HG03196 (cell line): ENCODE measurements around the gene ORC5.
A peak's percentile ranks its signal among the peaks of the same experiment; 100 is the strongest.
"Not testable (repeated sequence)": the region's sequence is repeated elsewhere in the genome, so short reads cannot be mapped to it uniquely, and the experiment has no call there.

Experiments used
- ATAC-seq: cut with Tn5 transposase; IDR thresholded peaks from one replicate; pipeline ENCODE4 v1.9.1; 2021; ENCODE audit not compliant: unreplicated experiment

ORC5 gene

GRCh38 chr7:104207731-104208420, at the start of gene ORC5:
TSS of gene ORC5 (minus strand) at chr7:104208013. CDS start at chr7:104207904, 109 bp downstream.
- ATAC-seq, result peak; percentile 100

- no peak for ATAC-seq
Measured at GRCh38 chr7:104255616-104256015, 47.8 kb upstream of the ORC5 start.

- ATAC-seq, result no peak
Measured at GRCh38 chr7:104255194-104255593, 47.4 kb upstream of the ORC5 start.

GRCh38 chr7:104254696-104255095, 46.9 kb upstream of the ORC5 start:
- no peak for ATAC-seq

- ATAC-seq, result no peak
Measured at GRCh38 chr7:104252409-104253134, 44.8 kb upstream of the ORC5 start.

GRCh38 chr7:104242638-104243037, 34.8 kb upstream of the ORC5 start:
- no peak for ATAC-seq

- ATAC-seq, result no peak
Measured at GRCh38 chr7:104241538-104242209, 33.9 kb upstream of the ORC5 start.

- no peak for ATAC-seq
Measured at GRCh38 chr7:104241135-104241534, 33.3 kb upstream of the ORC5 start.

- no peak for ATAC-seq
Measured at GRCh38 chr7:104240401-104240800, 32.6 kb upstream of the ORC5 start.

- not testable (repeated sequence) for ATAC-seq
Measured at GRCh38 chr7:104234990-104235389, 27.2 kb upstream of the ORC5 start.

GRCh38 chr7:104231054-104232046, 23.5 kb upstream of the ORC5 start:
- peak; percentile 84 for ATAC-seq

- ATAC-seq, result no peak
Measured at GRCh38 chr7:104230606-104231005, 22.8 kb upstream of the ORC5 start.

- no peak for ATAC-seq
Measured at GRCh38 chr7:104228442-104228841, 20.6 kb upstream of the ORC5 start.

GRCh38 chr7:104225451-104225850, 17.6 kb upstream of the ORC5 start:
- no peak for ATAC-seq

- no peak for ATAC-seq
Measured at GRCh38 chr7:104217620-104218019, 9.8 kb upstream of the ORC5 start.

GRCh38 chr7:104209063-104209462, 1.2 kb upstream of the ORC5 start:
- ATAC-seq, result no peak

GRCh38 chr7:104208421-104208780, 588 bp upstream of the ORC5 start:
- no peak for ATAC-seq

GRCh38 chr7:104207348-104207730, 474 bp downstream of the ORC5 start:
- ATAC-seq, result peak; percentile 34

- ATAC-seq, result no peak
Measured at GRCh38 chr7:104206841-104207240, 972 bp downstream of the ORC5 start.

GRCh38 chr7:104198673-104199278, 9.0 kb downstream of the ORC5 start:
- no peak for ATAC-seq
